GM23338 (cell line): ENCODE results near the gene NOX5. TPM values are rescaled to one million over a fixed set of nuclear protein-coding genes. Genes with fewer than 3 reads are reported as not detected.

Experiments used
- ATAC-seq: fragments of 200-7000 bp; cut with Tn5 transposase; 3 replicates; pipeline ENCODE4 v1.9.1; 2020
- DNase-seq: peaks from one replicate; pipeline ENCODE4 v3.0.0-alpha.2; 2015; ENCODE audit warnings: low spot score
- H2AFZ ChIP-seq: fragments of 200-600 bp; sonication (generic); 2 replicates; pipeline ENCODE4 v1.8.0; 2016; ENCODE audit warnings: antibody characterized with exemption, mild to moderate bottlenecking, moderate library complexity
- H3F3A ChIP-seq: fragments of 200-600 bp; sonication (generic); replicated peaks from 2 replicates; pipeline ENCODE4 v1.8.0; 2017; ENCODE audit warnings: antibody characterized with exemption, mixed run types, low read depth
- H3K27ac ChIP-seq: fragments of 200-600 bp; sonication (generic); 2 replicates; pipeline ENCODE4 v1.6.1; 2016; ENCODE audit warnings: low read depth
- H3K27me3 ChIP-seq: fragments of 200-600 bp; sonication (generic); 2 replicates; pipeline ENCODE4 v1.8.0; 2016; ENCODE audit warnings: mild to moderate bottlenecking, mixed run types, moderate library complexity; ENCODE audit not compliant: insufficient read depth
- H3K36me3 ChIP-seq: fragments of 200-600 bp; sonication (generic); 2 replicates; pipeline ENCODE4 v1.8.0; 2016; ENCODE audit warnings: mild to moderate bottlenecking; ENCODE audit not compliant: insufficient read depth
- H3K4me1 ChIP-seq: fragments of 200-600 bp; sonication (generic); 2 replicates; pipeline ENCODE4 v1.8.0; 2016; ENCODE audit warnings: mild to moderate bottlenecking, moderate library complexity; ENCODE audit not compliant: insufficient read depth
- H3K4me2 ChIP-seq: fragments of 200-600 bp; sonication (generic); 2 replicates; pipeline ENCODE4 v1.7.1; 2017; ENCODE audit warnings: mixed run types
- H3K4me3 ChIP-seq: fragments of 200-600 bp; sonication (generic); 2 replicates; pipeline ENCODE4 v1.6.1; 2016; ENCODE audit warnings: mixed run types
- H3K79me2 ChIP-seq: fragments of 200-600 bp; sonication (generic); replicated peaks from 2 replicates; pipeline ENCODE4 v1.8.0; 2017; ENCODE audit warnings: mild to moderate bottlenecking; ENCODE audit not compliant: insufficient read depth
- H3K9me2 ChIP-seq: fragments of 200-600 bp; sonication (generic); 2 replicates; pipeline ENCODE4 v1.8.0; 2017; ENCODE audit not compliant: insufficient read depth
- H4K20me1 ChIP-seq: fragments of 200-600 bp; sonication (generic); replicated peaks from 2 replicates; pipeline ENCODE4 v1.8.0; 2017; ENCODE audit warnings: mild to moderate bottlenecking; ENCODE audit not compliant: insufficient read depth
- H3K27ac Mint-ChIP-seq: 2 replicates; pipeline ENCODE4 v1.8.0; 2020; ENCODE audit warnings: inconsistent platforms, mild to moderate bottlenecking, moderate library complexity, mixed read lengths
- H3K27me3 Mint-ChIP-seq: 3 replicates; pipeline ENCODE4 v1.8.0; 2022; ENCODE audit warnings: low read depth, mild to moderate bottlenecking, moderate library complexity, mixed read lengths, inconsistent platforms; ENCODE audit not compliant: insufficient read depth, poor library complexity
- H3K36me3 Mint-ChIP-seq: 3 replicates; pipeline ENCODE4 v1.8.0; 2021; ENCODE audit warnings: low read depth, mild to moderate bottlenecking, inconsistent platforms, moderate library complexity, mixed read lengths
- H3K4me1 Mint-ChIP-seq: 3 replicates; pipeline ENCODE4 v1.8.0; 2020; ENCODE audit warnings: mild to moderate bottlenecking, inconsistent platforms, mixed read lengths
- H3K4me3 Mint-ChIP-seq: 3 replicates; pipeline ENCODE4 v1.8.0; 2021; ENCODE audit warnings: moderate library complexity, mild to moderate bottlenecking, inconsistent platforms, mixed read lengths
- H3K9me3 Mint-ChIP-seq: 3 replicates; pipeline ENCODE4 v1.8.0; 2020; ENCODE audit warnings: moderate library complexity, mild to moderate bottlenecking, inconsistent platforms, mixed read lengths
- CREB1 ChIP-seq: fragments of 250-450 bp; sonication (Bioruptor Pico); IDR thresholded peaks from 2 replicates; pipeline ENCODE4 v1.5.0; 2020; ENCODE audit warnings: low read depth, mild to moderate bottlenecking, moderate library complexity
- CTCF ChIP-seq, 2 experiments: fragments of 200-600 bp in 1 of 2; sonication (generic) in 1 of 2; conservative IDR thresholded peaks; 2 replicates each; pipeline versions ENCODE4 v1.5.1 to v1.6.1; 2016 to 2017; ENCODE audit warnings: antibody characterized with exemption in 2 of 2, low read depth in 2 of 2, mild to moderate bottlenecking in 2 of 2, moderate library complexity in 1 of 2
- JUNB ChIP-seq: IDR thresholded peaks from one replicate; pipeline ENCODE4 v1.6.1; 2016; ENCODE audit warnings: antibody characterized with exemption; ENCODE audit not compliant: unreplicated experiment
- NANOG ChIP-seq: IDR thresholded peaks from 2 replicates; pipeline ENCODE4 v1.6.1; 2016; ENCODE audit warnings: antibody characterized with exemption, borderline replicate concordance
- REST ChIP-seq: IDR thresholded peaks from one replicate; pipeline ENCODE4 v1.6.1; 2018; ENCODE audit warnings: antibody characterized with exemption; ENCODE audit not compliant: unreplicated experiment
- ZNF462 ChIP-seq: fragments of 250-450 bp; sonication (Bioruptor Pico); IDR thresholded peaks from 2 replicates; pipeline ENCODE4 v1.5.0; 2020; ENCODE audit warnings: mild to moderate bottlenecking, moderate library complexity
- polyA plus RNA-seq: library from polyadenylated mRNA; unstranded; fragments of >200 nt; fragmentation: Nextera tagmentation; extraction: Ambion mirVana; gene quantifications from 2 replicates; pipeline ENCODE4 v1.2.1, GENCODE V29; 2016
- total RNA-seq: library from RNA; depleted of rRNA; stranded (reverse); fragments of >200 nt; shearing (Covaris generic); gene quantifications from 2 replicates; pipeline ENCODE4 v1.2.3, GENCODE V29; 2014

Gene NOX5
- total and polyA plus RNA-seq, 2 experiments from 2014 or later = 0.03 TPM; not detected in 1

- Histone ChIP-seq H3K9me2 (no peaks in the 10 kb centered on the region), H2AFZ (no peak overlapping the region), H3K27me3 (no peaks in the 10 kb centered on the region), H3K4me1 (peaks cover 9% of the 10 kb centered on the region), H3K79me2 (no peaks in the 10 kb centered on the region), H3K4me3 (no peak overlapping the region), H3F3A (0 out of 2 replicates have a peak, but pooled peaks cover 3% of the 10 kb centered on the region), H4K20me1 (no peaks in the 10 kb centered on the region), H3K4me2 (no peak overlapping the region), H3K36me3 (no peaks in the 10 kb centered on the region), H3K27ac (no peak overlapping the region)
- H3K9me3 Mint-ChIP-seq = no peaks in the 10 kb centered on the region
- no peaks in the 10 kb centered on the region for H3K36me3 Mint-ChIP-seq
- ATAC-seq (no peak), DNase-seq (no peak)
- H3K27me3 Mint-ChIP-seq = peaks cover 14% of the 10 kb centered on the region
- no peak overlapping the region for H3K4me3 Mint-ChIP-seq
- H3K27ac Mint-ChIP-seq = no peak overlapping the region
- TF ChIP-seq ZNF462 (CRISPR knock-in tag) (peak; percentile 84), CTCF (conservative IDR thresholded peaks at IDR 0.05; ENCODE audit: low read depth in 2 of 2) (peak in 1 of 2 experiments; percentile 48; a peak in 2 of 4 replicates), REST (peak; percentile 60), NANOG (no peak), CREB1 (CRISPR knock-in tag) (no peak), JUNB (no peak)
- H3K4me1 Mint-ChIP-seq = peaks cover 13% of the 10 kb centered on the region; the same call in 2 of the 3 replicates
Observed at GRCh38 chr15:69056365-69056764, 41.9 kb downstream of the NOX5 start.
